ENCODE measurements around the gene FBXW5.

FBXW5 gene

DNA sequence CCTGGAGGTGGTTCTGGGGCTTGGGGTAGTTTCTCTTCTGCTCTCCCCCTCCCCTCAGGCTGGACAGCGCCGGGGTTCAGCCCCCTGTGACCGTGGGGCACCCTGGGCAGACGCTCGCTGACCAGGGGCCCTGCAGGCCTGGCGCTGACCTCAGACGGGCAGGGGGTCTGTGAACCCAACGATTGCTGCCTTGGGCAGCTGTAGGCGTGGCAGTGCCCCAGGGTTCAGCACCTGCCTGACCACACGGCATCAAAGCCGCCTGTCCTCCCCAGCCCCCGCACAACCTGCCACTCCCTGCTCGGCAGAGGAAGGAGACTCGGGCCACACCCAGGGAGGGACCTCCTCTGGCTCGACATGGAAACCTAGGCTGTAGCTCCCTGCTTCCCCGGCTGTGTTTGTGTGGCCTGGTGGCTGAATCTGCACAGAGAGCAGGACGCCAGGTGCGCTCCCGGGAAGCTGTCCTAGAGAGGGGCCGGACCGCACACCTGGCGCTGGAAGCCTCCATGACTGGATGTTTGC is 19.7 kb upstream of the FBXW5 start:
- no peak overlapping the region for H3K4me3 ChIP-seq (replicated peaks; ENCODE audit: low read depth, low read length)
- DNase-seq (ENCODE audit: extremely low read depth, low read depth): no peak

DNA sequence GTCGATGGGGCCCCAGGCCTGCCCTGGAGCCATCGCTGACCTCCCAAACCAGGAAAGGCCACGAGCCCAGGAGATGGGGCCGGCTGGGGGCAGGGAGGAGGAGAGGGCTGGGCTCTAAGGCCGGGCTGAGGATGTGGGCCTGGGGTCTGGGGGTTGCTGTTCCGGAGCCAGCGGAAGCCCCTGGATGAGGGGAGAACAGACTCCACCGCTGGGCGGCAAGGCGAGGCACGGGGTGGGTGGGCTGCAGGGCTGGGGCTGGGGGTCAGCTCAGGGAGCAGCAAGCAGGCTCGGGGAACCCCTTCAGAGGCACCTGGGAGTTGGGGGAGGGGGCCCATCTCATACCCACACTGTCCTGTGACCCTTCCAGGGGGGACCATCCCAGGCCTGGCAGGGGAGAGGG is 19.2 kb upstream of the FBXW5 start:
- no peak overlapping the region for H3K4me3 ChIP-seq (replicated peaks; ENCODE audit: low read depth, low read length)
- no peak for DNase-seq (ENCODE audit: extremely low read depth, low read depth)
- TF ChIP-seq, protein P1, sequence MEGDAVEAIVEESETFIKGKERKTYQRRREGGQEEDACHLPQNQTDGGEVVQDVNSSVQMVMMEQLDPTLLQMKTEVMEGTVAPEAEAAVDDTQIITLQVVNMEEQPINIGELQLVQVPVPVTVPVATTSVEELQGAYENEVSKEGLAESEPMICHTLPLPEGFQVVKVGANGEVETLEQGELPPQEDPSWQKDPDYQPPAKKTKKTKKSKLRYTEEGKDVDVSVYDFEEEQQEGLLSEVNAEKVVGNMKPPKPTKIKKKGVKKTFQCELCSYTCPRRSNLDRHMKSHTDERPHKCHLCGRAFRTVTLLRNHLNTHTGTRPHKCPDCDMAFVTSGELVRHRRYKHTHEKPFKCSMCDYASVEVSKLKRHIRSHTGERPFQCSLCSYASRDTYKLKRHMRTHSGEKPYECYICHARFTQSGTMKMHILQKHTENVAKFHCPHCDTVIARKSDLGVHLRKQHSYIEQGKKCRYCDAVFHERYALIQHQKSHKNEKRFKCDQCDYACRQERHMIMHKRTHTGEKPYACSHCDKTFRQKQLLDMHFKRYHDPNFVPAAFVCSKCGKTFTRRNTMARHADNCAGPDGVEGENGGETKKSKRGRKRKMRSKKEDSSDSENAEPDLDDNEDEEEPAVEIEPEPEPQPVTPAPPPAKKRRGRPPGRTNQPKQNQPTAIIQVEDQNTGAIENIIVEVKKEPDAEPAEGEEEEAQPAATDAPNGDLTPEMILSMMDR (IDR thresholded peaks at IDR 0.05; ENCODE audit: low read depth, low read length, missing control alignments): no peak

More for the DNA sequence above, 19.7 kb upstream of the FBXW5 start:
- TF ChIP-seq, protein P1 (IDR thresholded peaks at IDR 0.05; ENCODE audit: low read depth, low read length, missing control alignments): no peak

DNA sequence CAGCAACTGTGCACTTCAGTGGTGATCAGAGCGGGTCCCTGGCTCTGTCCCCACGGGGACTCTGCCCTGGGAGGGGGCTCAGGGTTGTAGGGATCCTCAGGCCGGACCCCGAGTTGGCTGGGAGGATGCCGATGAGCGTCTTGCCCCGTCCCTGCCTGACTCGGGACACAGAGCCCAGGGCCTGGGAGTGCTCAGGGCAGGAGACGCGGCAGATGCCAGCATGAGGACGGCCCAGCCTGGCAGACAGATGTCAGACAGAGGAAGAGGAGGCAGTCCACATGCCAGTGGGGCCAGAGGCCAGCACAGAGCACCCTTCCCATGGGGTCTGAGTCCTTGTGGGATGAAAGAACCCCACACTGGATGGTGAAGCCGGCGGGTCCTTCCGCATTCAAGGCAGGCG is 18.8 kb upstream of the FBXW5 start:
- no peak overlapping the region for H3K4me3 ChIP-seq (replicated peaks; ENCODE audit: low read depth, low read length)
- TF ChIP-seq, protein P1 (IDR thresholded peaks at IDR 0.05; ENCODE audit: low read depth, low read length, missing control alignments): no peak
- DNase-seq (ENCODE audit: extremely low read depth, low read depth): no peak

DNA sequence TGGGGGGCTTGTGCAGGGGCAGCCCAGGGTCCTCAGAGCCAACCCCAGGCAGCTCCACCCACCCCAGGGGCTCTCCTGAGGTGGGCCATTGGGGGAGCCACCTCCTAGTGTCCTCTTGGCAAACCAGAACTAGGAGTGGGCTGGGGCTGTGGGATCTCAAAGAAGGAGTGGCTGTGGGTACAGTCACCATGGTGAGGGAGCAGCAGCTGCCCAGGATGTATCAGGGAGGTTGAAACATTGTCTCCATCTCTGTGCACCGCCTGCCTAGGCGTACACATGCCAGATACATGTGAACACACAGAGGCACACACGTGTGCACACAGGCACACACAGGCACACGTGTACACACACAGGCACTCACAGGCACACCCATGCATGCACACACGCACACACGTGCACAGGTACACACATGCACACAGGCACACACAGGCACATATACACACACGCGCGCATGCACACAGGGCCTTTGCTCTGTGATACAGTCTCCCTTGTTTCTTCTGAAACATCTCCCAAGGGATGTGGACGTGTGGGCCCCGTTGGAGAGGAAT is 18.2 kb upstream of the FBXW5 start:
- no peak overlapping the region for H3K4me3 ChIP-seq (replicated peaks; ENCODE audit: low read depth, low read length)
- TF ChIP-seq, protein P1 (IDR thresholded peaks at IDR 0.05; ENCODE audit: low read depth, low read length, missing control alignments): no peak

DNA sequence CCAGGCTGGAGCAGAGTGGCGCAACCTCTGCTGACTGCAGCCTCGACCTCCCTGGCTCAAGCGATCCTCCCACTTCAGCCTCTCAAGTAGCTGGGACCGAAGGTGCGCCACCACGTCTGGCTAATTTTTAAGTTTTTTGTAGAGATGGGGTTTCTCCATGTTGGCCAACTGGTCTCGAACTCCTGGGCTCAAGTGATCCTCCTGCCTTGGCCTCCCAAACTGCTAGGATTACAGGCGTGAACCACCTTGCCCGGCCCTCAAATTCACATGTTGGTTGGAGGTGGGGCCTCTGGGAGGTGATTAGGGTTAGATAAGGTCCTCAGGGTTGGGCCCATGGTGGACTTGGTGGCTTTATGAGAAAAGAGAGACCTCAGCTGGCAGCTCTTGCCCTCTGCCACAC is 17.6 kb upstream of the FBXW5 start:
- TF ChIP-seq, protein P1 (IDR thresholded peaks at IDR 0.05; ENCODE audit: low read depth, low read length, missing control alignments): no peak
- no peak for DNase-seq (ENCODE audit: extremely low read depth, low read depth)
- no peak overlapping the region for H3K4me3 ChIP-seq (replicated peaks; ENCODE audit: low read depth, low read length)

More for the DNA sequence above, 18.2 kb upstream of the FBXW5 start:
- DNase-seq (ENCODE audit: extremely low read depth, low read depth): no peak

DNA sequence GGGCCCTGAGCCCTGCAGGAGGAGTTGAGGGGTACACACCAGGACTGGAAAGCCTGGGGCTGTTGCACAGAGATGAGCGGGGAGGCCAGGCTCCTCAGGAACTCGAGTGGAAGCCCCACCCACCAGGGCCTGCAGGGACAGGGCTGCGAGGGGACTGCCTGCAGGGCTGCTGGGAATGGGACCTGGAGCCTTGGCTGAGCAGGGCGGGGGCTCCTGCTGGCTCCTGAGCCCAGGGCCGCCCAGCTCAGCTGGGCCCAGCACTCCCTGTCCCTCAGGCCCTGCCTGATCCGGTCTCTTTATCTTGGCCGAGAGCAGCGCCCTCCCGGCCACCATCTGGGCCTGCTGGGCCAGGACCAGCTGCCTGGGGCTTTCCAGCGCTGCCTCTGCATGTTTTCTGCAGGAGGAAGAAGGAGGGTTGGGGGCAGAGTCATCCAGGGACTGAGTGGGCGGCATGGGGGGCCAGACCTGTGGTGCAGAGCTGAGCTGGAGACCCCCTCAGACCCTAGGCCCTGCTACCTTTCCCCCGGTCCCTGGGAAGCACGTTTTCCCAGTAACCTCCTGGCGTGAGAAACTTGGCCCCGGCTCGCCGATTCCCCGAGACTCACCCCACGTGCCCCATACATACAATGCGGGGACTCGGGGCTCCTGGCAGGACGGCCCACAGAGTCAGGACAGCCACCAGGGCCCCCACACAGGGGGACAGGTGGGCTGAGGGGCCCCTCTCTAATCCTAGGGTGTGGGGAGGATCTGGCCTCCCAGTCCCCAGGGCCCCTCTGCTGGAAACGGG is 16.9 kb upstream of the FBXW5 start:
- TF ChIP-seq, protein P1 (IDR thresholded peaks at IDR 0.05; ENCODE audit: low read depth, low read length, missing control alignments): no peak
- no peak overlapping the region for H3K4me3 ChIP-seq (replicated peaks; ENCODE audit: low read depth, low read length)
- DNase-seq (ENCODE audit: extremely low read depth, low read depth): no peak

Data from HFF-Myc (cell line).